GM18858 (cell line): ENCODE data around the gene PTPRB.

ENCODE experiments used
- ATAC-seq: cut with Tn5 transposase; IDR thresholded peaks from one replicate; pipeline ENCODE4 v1.9.1; 2021; ENCODE audit not compliant: unreplicated experiment

The PTPRB gene

GRCh38 chr12:70467476-70467875, 169.8 kb downstream of the PTPRB start:
- no peak for ATAC-seq

GRCh38 chr12:70466753-70467152, 170.5 kb downstream of the PTPRB start:
- ATAC-seq: no peak
